Stimulated activated CD8-positive, alpha-beta memory T cell treated with anti-CD3 and anti-CD28 coated beads, Interleukin-7, amount 100 ng/mL, for 1 hour (primary cell): ENCODE data around the gene FBXL20.
"Not testable (repeated sequence)": the region's sequence is repeated elsewhere in the genome, so short reads cannot be mapped to it uniquely, and the experiment has no call there.

ENCODE experiments used
- DNase-seq, 2 donors: peaks; one replicate each; pipeline ENCODE4 v3.0.0-alpha.2; 2020; ENCODE audit warnings: low read depth in 2 of 2

The FBXL20 gene, protein sequence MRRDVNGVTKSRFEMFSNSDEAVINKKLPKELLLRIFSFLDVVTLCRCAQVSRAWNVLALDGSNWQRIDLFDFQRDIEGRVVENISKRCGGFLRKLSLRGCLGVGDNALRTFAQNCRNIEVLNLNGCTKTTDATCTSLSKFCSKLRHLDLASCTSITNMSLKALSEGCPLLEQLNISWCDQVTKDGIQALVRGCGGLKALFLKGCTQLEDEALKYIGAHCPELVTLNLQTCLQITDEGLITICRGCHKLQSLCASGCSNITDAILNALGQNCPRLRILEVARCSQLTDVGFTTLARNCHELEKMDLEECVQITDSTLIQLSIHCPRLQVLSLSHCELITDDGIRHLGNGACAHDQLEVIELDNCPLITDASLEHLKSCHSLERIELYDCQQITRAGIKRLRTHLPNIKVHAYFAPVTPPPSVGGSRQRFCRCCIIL

DNA sequence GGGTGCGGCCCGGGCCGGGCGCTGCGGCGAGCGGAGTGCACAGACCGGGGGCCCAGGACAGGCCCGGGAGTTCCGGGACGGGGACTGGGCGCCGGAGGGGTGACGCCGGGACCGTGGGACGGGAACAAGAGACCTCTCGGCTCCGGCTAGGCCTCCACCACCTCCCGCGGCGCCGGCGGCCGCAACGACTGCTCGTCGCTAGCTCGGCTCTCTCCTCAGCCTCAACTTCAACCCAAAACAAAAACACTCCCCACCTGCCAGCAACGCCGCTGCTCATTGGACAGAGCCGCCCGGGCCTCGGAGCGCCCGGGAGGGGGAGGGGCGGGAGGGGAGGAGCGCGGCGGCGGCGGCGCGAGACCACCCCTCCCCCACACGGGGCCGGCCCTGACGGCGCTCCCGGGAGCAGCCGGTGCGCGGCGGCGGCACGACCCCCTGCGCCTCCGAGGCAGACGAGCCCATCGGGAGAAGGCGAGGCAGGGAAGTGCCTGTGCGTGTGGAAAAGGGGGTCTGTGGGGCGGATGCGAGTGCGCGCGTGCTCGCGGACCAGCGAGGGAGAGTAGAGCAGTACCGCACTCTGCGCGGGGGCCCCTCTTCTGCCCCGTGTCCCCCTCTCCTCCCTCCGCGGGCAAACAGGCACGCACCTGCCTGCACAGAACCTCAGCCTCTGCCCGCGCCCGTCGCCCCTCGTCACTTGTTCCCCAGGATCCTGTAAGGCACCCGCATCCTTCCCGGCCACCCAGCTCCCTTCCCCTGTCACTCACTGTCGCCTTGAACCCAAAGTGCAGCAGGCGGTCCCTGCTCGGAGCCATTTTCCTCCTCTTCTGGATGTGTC is at the start of gene FBXL20:
FBXL20 (minus strand) TSS at position 215 of the 832 bp plus-strand sequence. CDS start 224 bp downstream, outside the sequence.
- DNase-seq = peak; percentile 86

DNA sequence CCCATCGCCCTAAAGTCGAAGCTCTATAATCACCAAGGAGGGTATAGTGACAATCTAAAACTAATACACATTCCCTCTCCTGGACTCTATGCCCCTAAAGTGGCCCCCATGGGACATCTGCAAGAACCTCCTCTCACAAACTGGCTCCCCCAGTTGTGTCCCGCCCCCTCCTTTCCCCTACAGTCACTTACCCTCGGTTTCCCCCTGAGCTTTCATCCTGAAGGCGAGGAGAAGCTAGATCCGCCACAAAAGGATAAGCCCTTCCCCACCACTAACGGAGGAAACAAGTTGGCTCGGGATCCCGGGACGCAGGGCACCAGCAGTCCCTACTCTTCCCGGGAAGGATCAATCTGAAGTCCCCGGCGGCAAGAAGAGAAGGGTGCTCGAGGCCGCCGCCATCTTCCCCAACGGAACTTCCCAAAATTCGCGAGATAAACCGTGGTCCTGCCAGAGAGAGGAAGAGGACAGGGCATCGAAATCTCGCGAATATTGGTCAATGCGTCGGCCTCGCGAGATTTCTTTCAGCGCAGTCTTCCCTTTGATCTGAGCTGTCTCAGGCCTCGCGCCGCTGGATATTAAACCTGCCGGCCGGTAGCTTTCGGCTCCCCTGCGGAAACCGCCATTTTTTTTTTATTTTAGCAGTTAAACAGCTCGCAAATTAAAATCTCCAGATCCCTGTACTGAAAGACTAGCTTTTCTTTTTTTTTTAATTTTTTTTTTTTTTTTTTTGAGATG is 49.6 kb upstream of the FBXL20 start, which contains the start of gene MED1:
MED1 (minus strand) TSS at position 417 of the 735 bp plus-strand sequence; CDS start at position 216, 201 bp downstream.
- peak; percentile 67 to 80 for DNase-seq

DNA sequence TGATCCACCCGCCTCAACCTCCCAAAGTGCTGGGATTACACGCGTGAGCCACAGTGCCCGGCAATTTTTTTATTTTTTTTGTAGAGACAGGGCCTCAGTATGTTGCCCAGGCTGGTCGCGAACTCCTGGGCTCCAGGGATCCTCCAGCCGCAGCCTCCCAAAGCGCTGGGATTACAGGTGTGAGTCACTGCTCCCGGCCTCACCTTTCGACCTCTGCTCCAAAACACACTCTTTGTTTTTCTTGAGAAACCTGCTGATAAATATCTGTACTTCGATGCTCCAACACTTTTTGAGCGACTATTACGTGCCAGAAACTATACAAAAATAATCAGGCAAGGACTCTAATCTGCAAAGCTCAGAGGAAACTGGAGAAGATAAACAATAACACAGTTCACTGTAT is 48.6 kb upstream of the FBXL20 start:
- DNase-seq = no peak

DNA sequence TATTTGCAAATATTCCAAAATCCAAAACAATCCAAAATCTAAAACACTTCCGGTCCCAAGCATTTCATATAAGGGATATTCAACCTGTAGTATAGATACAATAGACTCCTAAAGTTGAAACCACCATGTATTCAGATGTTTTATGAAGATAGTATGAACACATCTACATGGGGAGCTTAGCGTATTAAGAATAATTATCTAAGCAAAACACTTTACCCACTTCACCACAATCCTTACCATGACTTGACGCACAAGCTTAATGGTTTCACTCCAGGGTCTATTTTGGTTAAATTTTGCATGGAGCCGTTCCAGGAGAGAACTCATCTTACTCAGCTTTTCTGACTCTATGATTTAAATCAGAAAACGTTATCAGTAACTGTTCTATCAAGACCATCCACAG is 46.1 kb upstream of the FBXL20 start:
- DNase-seq = no peak

DNA sequence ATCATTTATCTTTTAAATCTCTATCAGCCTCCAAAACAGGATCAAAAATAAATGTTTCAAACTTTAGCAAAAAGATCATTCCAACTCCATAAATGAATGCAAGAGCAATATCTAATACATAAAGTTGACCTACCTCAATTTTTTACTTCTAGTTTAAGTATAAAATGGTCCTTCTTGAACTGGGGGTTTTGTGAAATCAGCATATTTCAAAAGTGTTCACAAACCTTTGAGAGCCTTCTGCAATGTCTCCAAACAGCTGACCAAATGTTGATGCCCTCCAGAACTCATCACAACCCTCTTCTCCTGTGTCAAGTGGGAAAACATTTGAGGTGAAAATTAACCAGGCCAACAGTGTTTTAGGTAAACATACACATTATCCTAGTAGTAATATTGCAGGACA is 41.9 kb upstream of the FBXL20 start:
- DNase-seq = no peak

DNA sequence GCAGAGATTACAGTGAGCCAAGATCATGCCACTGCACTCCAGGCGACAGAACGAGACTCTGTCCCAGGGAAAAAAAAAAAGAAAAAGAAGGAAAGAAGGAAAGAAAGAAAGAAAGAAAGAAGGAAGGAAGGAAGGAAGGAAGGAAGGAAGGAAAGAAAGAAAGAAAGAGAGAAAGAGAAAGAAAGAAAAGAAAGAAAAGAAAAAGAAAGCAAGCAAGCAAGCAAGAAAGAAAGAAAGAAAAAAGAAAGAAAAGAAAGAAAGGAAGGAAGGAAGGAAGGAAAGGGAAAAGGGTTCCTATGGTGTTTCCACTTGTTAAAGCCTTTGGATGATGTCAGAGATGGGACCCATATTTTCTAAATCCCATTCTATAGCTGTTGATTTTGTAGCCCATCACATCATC is 38.4 kb upstream of the FBXL20 start:
- not testable (repeated sequence) for DNase-seq

DNA sequence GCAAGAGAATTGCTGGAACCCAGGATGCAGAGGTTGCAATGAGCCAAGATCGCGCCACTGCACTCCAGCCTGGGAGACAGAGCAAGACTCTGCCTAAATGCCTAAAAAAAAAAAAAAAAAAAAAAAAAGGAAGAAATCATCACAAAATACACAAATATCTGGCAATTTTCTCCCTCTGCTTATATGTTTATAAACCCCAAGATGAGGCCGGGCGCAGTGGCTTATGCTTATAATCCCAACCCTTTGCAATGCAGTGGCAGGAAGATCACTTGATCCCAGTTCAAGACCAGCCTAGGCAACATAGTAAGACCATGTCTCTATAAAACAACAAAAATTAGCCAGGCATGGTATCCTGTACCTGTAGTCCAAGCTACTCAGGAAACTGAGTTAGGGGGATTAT is 28.2 kb upstream of the FBXL20 start:
- DNase-seq = no peak

DNA sequence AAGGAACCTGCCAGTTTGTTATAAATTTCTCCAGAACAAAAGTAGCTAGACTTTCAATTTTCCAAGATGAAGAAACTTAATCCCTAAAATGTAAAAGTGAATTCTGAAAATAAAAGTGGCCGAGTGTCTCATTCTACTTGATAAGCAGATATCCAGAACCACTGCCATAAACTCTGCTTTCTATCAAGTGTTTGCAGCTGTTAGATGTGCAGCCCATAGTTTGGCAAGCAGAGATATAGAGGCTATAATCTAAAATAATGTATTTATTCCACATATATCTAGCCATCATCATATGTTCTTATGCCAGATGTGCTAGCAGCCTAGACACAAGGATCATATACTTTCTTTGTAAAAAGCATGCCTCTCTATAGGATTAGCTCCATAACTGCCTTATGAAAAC is 14.7 kb upstream of the FBXL20 start:
- no peak for DNase-seq

DNA sequence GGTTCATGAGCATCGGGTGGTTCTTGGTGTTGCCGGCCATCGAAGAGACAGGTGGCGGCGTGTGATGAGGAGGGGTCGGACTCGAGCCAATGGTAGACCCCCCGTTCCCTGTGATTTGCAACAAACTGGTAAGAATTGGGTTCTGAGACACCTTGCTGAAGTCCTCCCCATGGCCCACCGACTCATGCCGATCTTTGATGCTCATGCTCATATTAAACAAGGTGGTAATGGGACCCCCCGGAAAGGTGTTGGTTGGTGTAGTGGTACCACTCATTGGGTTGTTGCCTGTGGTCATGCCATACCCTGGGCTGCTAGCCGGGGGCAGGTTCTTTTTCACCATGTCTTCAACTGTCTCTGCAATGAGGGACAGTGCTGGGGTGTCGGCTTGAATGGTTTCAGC is 8.9 kb upstream of the FBXL20 start:
- no peak for DNase-seq

DNA sequence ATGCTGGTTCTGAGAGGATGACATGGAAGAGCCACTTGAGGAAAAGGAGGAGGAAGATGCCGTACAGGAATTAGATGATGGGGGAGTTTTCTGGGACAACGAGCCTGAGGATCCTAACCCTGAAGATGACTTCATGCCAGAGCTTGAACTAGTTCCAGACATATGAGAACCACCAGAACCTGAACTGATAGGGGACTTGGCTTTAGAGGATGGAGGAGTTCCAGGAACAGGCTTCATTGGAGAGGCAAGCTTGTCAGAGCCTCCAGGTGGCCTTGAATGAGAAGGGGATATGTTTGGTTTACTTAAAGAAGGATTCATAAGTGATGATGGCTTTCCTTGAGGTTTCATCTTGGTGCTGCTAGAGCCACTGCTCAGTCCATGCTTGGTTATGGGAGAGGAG is 6.9 kb upstream of the FBXL20 start:
- DNase-seq = no peak

DNA sequence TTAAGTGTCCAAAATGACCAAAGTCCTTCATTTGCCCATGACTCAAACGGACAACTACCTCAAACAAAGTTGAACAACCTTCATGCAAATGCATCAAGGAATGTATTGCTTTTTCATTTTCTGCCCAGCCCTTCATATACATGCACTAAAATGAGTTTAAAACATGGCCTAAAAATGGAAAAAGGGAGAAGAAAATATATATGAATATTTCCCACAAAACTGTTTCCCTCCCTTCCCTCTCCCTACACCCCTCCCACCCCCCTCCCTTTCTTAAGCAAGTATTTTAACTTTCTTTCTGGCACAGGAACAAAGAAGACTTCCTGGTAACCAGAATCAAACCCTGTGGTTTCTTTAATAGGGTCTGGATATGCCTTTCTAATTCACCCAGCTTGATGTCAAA is 5.5 kb upstream of the FBXL20 start:
- DNase-seq = no peak

DNA sequence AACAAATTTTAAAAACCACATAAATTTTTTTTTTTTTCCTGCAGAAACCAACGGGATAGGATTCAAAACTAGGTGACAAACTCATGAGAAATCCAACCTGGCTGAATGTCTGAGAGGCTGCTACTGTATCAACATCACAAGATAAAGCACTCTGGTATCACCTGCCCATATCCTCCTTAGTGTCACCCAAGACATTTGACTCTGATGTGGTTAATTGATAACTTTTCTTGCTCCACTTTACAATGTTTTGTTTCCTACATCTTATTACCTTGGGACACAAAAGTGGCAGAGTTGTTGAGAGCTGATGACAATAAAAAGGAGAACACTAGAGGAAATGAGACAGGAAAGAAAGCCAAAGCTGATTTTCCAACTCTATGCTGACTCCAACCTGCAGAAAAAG is 4.0 kb upstream of the FBXL20 start:
- DNase-seq = no peak

DNA sequence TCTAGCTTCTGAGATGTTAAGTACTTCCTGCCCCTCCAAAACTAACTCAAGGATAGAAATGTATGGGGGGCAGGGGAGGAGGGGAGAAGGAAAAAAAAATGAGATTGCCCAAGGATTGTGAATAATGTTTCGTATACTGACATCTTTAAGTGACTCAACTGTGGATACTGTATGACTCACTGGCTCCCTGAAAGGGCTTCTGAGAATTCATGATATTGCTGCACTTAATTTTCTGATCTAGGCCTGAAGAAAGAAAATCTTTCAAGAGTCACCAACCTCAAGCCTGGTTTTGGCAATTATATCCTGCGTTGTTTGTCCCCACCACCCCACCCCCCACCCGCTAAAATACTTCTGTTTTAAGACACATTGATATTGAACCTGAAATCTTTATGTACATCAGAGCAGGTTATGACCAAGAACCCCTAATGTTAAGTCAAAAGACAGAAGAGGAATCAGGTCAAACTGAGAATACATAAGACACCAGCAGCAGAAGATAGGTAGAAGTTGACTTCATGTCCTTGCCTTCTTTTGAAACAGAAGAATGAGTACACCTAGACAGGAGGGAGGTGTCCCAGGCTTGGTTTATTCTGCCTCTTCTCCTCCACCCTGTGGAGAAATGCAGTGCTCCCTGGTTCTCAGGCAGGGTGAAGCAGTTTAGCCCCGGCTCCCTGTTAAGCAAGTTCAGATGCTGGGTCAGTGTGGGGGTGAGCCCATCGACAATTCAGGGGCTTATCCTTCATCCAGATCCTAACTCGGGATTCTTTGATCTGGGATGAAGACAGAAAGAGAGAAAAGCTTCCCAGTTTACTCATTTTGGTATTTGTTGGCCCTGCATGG is 3.3 kb upstream of the FBXL20 start:
- DNase-seq = no peak

DNA sequence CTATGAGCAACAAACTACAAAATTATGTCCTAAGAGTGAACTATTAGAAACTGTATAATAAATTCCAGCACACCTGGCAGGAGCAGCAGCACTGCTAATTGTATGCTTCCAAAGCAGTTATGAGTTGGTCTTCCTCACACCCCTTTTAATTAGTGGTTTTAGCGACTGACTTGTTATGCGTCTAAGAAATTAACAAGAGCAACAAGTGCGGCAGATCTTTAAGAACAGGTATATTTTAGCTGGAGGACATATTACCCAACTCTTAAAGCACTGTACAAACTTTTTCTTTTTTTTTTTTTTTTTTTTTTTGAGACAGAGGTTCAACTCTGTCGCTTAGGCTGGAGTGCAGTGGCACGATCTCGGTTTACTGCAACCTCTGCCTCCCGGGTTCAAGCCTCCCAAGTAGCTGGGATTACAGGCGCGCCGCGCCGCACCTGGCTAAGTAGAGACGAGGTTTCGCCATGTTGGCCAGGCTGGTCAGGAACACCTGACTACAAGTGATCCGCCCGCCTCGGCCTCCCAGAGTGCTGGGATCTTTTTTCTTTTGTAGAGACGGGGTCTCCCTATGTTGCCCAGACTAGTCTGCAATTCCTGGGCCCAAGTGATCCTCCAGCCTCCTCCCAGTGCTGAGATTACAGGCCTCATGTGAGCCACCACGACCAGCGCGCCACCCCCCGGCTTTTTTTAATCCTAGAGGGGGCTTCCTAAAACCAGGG is 1.6 kb upstream of the FBXL20 start:
- DNase-seq = no peak

DNA sequence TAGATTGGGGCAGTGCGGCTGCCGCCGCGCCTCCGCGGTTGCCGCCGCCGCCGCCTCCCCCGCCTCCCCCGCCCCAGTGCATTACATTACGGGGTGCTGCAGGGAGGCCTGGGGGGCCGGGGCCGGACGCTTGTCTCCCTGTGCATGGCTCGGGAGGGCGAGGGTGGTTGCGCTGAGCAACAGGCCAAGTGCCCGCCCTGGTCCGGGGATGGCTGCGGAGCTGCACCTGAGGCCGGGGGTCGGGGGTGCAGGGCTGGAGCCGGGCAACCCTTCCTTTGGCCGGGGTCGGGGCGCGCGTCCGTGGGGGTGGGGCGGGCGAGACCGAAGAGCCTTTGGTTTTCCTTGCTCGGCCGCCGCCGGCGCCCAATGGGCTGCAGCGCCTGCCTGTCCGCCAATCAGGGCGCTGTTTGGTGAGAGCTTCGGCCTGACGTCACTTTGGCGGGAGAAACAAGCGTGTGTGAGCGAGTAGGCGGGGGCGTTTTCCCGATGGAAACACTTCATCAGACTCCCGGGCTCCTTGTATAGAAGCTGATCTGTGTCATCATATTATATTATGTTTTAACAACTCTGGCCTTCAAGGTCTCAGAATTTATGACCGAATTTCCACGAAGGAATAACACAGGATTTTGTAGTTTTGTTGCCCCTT is 941 bp upstream of the FBXL20 start:
- peak; percentile 68 to 70 for DNase-seq

DNA sequence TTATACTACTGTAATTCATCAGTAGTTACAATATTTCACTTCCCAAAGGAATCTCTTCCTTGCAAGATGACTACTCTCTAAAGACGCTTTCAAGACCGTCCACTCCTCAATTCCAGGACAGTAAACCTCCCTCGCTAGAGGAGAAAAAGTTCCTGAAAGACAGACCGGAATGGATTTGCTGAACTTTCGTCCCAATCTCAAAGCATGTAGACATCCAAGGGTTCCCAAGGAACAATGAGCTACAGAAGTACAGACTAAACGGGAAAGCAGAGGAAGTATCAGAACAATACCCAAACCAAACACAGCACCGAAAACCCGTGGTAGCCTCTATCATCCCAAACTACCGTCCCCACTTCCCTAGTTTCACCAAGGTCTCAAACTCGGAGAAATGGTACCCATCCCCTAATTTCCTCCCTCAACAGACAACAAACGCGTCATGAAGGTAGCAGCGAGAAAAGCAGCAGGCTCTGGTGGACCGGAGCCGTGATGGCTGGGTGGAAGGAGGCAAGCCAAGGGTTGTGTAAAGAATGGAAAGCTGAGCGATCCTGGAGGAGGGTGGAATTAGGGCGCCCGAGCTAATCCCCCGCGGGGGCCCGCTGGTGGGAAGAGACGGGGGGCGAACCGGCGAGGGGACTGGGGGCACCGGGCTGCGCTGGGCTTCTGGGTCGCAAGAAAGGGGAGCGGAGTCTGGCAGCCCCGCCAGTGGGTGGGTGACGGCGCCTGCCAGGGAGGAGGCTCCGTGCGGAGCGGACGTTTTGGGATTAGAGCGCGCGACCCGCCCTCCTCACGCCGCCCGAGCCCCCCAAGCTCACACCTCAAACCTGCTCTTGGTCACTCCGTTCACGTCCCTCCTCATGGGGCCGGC is 647 bp downstream of the FBXL20 start:
- peak in 1 of 2 donors; percentile 1 for DNase-seq

DNA sequence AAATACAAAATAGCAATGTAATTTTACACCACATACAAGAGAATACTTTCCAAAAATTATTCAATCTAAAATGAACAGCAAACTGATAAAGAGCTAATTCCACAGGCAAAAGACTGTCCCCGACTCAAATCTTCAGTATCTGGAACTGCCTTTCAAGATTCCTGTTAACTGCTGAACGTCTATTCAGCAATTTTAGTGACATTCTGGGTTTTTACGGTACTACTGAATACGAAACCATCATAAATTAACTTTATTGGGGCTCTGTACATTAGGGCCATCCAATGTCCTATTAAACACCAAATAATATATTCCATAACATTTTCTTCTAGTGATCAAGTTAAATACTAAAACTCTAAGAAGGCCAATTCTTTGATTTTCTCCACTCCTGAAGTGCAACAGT is 1.6 kb downstream of the FBXL20 start:
- no peak for DNase-seq

DNA sequence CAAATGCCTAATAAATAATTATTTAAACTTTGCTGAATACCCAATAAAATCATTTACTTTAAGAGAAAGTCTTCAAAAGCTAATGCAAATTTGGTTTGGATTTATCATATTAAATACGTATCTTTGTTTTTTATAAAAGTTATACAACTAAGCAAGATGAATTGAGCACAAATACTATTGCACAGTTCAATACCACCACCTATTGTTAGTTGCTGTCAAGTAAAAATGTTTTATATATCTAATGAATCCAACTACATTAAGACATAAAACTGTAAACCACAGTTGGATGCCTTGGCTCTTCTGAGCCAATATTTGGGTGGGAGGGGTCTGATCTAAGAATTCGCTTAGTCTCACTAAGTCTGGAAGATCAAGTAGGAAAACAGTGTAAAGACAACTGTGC is 7.7 kb downstream of the FBXL20 start:
- no peak for DNase-seq

DNA sequence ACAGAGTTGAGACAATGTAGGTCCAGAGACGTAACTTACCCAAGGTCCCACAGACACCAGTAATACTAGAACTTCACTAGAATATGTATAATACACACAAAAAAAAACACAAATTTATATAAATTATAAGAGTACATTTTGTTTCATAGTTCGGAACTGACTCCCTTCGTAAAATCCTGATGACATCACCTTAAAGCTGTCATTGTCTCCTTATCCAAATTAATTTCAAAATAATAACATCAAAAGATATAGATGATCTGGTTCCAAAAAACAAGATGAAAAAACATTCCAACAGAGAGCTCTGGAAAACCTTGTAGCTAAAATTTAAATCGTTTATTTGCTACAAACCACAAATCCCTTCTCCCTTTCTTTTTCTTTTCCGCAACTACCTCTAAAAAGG is 10.0 kb downstream of the FBXL20 start:
- no peak for DNase-seq
